HepG2 (cell line): ENCODE results near the gene TMEM167B. TPM values are rescaled to one million over a fixed set of nuclear protein-coding genes. Genes with fewer than 3 reads are reported as not detected.

Experiments
- ATF4 ChIP-seq, 2 experiments: fragments of 450-650 bp in 1 of 2; sonication (generic) in 1 of 2; formaldehyde crosslinking; IDR thresholded peaks; 2 replicates each; pipeline versions ENCODE4 v1.5.0 to v1.8.0; 2020 to 2022; ENCODE audit warnings: mild to moderate bottlenecking in 1 of 2, missing genetic modification reagents in 1 of 2
- CBX2 ChIP-seq, 2 experiments: fragments of 200-600 bp in 1 of 2; sonication (generic); formaldehyde crosslinking in 1 of 2; IDR thresholded peaks; 2 replicates each; pipeline versions ENCODE4 v1.7.0 to v1.8.1; 2018 to 2022; ENCODE audit warnings: low read depth in 2 of 2, low read length in 1 of 2, mild to moderate bottlenecking in 1 of 2, missing genetic modification reagents in 1 of 2
- CHD2 ChIP-seq: IDR thresholded peaks from 2 replicates; pipeline ENCODE4 v1.6.1; 2011; ENCODE audit warnings: low read depth, low read length, improper control_type of control experiment
- DMTF1 ChIP-seq: sonication (generic); formaldehyde crosslinking; IDR thresholded peaks from 2 replicates; pipeline ENCODE4 v1.4.0; 2020; ENCODE audit warnings: mild to moderate bottlenecking, missing genetic modification reagents
- GATAD2A ChIP-seq: IDR thresholded peaks from 2 replicates; pipeline ENCODE4 v1.6.1; 2016
- GFI1 ChIP-seq: sonication (generic); formaldehyde crosslinking; IDR thresholded peaks from 2 replicates; pipeline ENCODE4 v1.5.0; 2020; ENCODE audit warnings: missing genetic modification reagents, mild to moderate bottlenecking, borderline replicate concordance
- HDAC1 ChIP-seq: sonication (generic); formaldehyde crosslinking; IDR thresholded peaks from 2 replicates; pipeline ENCODE4 v1.5.1; 2020; ENCODE audit warnings: mild to moderate bottlenecking, missing genetic modification reagents
- HMG20B ChIP-seq: conservative IDR thresholded peaks from 2 replicates; pipeline ENCODE4 v1.6.1; 2016; ENCODE audit warnings: missing genetic modification reagents, missing compliant biosample characterization
- HNRNPK ChIP-seq: fragments of 200-400 bp; formaldehyde crosslinking; IDR thresholded peaks from 2 replicates; pipeline ENCODE4 v1.6.1; 2018; ENCODE audit warnings: low read length, low read depth, moderate library complexity, mild to moderate bottlenecking; ENCODE audit not compliant: poor library complexity, severe bottlenecking
- KMT2B ChIP-seq: IDR thresholded peaks from 2 replicates; pipeline ENCODE4 v1.6.1; 2016; ENCODE audit warnings: missing genetic modification reagents, missing compliant biosample characterization
- MTF2 ChIP-seq: sonication (generic); formaldehyde crosslinking; IDR thresholded peaks from 2 replicates; pipeline ENCODE4 v1.5.0; 2020; ENCODE audit warnings: missing genetic modification reagents, borderline replicate concordance
- PPARG ChIP-seq: conservative IDR thresholded peaks from 2 replicates; pipeline ENCODE4 v1.6.1; 2016; ENCODE audit warnings: missing biosample characterization, missing genetic modification reagents
- RAD51 ChIP-seq: fragments of 450-650 bp; IDR thresholded peaks from 2 replicates; pipeline ENCODE4 v1.6.1; 2016; ENCODE audit warnings: borderline replicate concordance
- RFXAP ChIP-seq: sonication (generic); formaldehyde crosslinking; IDR thresholded peaks from 2 replicates; pipeline ENCODE4 v1.4.0; 2020; ENCODE audit warnings: missing genetic modification reagents, borderline replicate concordance
- TGIF2 ChIP-seq: IDR thresholded peaks from 2 replicates; pipeline ENCODE4 v1.6.1; 2016; ENCODE audit warnings: control low read depth, missing compliant biosample characterization
- TRIM24 ChIP-seq: sonication (generic); formaldehyde crosslinking; IDR thresholded peaks from 2 replicates; pipeline ENCODE4 v1.8.0; 2022; ENCODE audit warnings: mild to moderate bottlenecking, missing genetic modification reagents
- ZBTB38 ChIP-seq: sonication (generic); formaldehyde crosslinking; IDR thresholded peaks from 2 replicates; pipeline ENCODE4 v1.5.1; 2020; ENCODE audit warnings: mild to moderate bottlenecking, missing genetic modification reagents
- ZFP1 ChIP-seq: IDR thresholded peaks from 2 replicates; pipeline ENCODE4 v1.6.1; 2016
- ZFP36L1 ChIP-seq: sonication (generic); formaldehyde crosslinking; IDR thresholded peaks from 2 replicates; pipeline ENCODE4 v1.8.0; 2022; ENCODE audit warnings: mild to moderate bottlenecking, missing genetic modification reagents, moderate library complexity
- ZNF180 ChIP-seq: sonication (generic); formaldehyde crosslinking; IDR thresholded peaks from 2 replicates; pipeline ENCODE4 v1.4.0; 2020; ENCODE audit warnings: low read depth, missing genetic modification reagents, borderline replicate concordance
- ZNF251 ChIP-seq: sonication (generic); formaldehyde crosslinking; IDR thresholded peaks from 2 replicates; pipeline ENCODE4 v1.9.0; 2021; ENCODE audit warnings: mild to moderate bottlenecking, missing genetic modification reagents
- ZNF326 ChIP-seq: sonication (generic); formaldehyde crosslinking; IDR thresholded peaks from 2 replicates; pipeline ENCODE4 v1.4.0; 2020; ENCODE audit warnings: missing genetic modification reagents, borderline replicate concordance
- ZNF557 ChIP-seq: sonication (generic); formaldehyde crosslinking; IDR thresholded peaks from 2 replicates; pipeline ENCODE4 v1.4.0; 2020; ENCODE audit warnings: missing genetic modification reagents
- ZNF564 ChIP-seq: sonication (generic); formaldehyde crosslinking; IDR thresholded peaks from 2 replicates; pipeline ENCODE4 v1.8.1; 2023; ENCODE audit warnings: mild to moderate bottlenecking, missing genetic modification reagents
- ZNF674 ChIP-seq: sonication (generic); formaldehyde crosslinking; IDR thresholded peaks from 2 replicates; pipeline ENCODE4 v1.5.0; 2020; ENCODE audit warnings: low read depth, mild to moderate bottlenecking, missing genetic modification reagents
- ZNF720 ChIP-seq: sonication (generic); formaldehyde crosslinking; IDR thresholded peaks from 2 replicates; pipeline ENCODE4 v1.4.0; 2020; ENCODE audit warnings: missing genetic modification reagents
- ZZZ3 ChIP-seq: sonication (generic); formaldehyde crosslinking; IDR thresholded peaks from 2 replicates; pipeline ENCODE4 v1.4.0; 2020; ENCODE audit warnings: missing genetic modification reagents, mild to moderate bottlenecking, borderline replicate concordance
- polyA plus RNA-seq, 8 experiments: library from polyadenylated mRNA; depleted of rRNA in 3 of 8; stranded (reverse) in 7 of 8; unstranded in 1 of 8; fragments of >200 nt; fragmentation: Illumina TruSeq in 4 of 8; extraction: Trizol in 4 of 8; gene quantifications; 2 replicates each; pipeline versions ENCODE4 v1.2.1 to v1.2.3, GENCODE V29; 2011 to 2016; ENCODE audit warnings: low read depth in 4 of 8, missing spikeins in 1 of 8, mixed read lengths in 1 of 8; ENCODE audit not compliant: insufficient read depth in 1 of 8
- total RNA-seq, 5 experiments: library from RNA; depleted of rRNA; stranded (reverse); fragments of >200 nt; fragmentation: Illumina TruSeq; extraction: Trizol; gene quantifications; 2 replicates each; pipeline ENCODE4 v1.2.3, GENCODE V29; 2016; ENCODE audit warnings: low read depth in 1 of 5
- TF ChIP-seq, protein P1 (sequence below): sonication (generic); formaldehyde crosslinking; IDR thresholded peaks from 2 replicates; pipeline ENCODE4 v1.5.0; 2020; ENCODE audit warnings: mild to moderate bottlenecking, low read depth, missing genetic modification reagents, borderline replicate concordance

TMEM167B gene
- total and polyA plus RNA-seq, 2 of the 13 experiments (the other 11 are each of a cell fraction or from before 2014, with no cell fraction given) = 9.5 to 22.4 TPM

DNA sequence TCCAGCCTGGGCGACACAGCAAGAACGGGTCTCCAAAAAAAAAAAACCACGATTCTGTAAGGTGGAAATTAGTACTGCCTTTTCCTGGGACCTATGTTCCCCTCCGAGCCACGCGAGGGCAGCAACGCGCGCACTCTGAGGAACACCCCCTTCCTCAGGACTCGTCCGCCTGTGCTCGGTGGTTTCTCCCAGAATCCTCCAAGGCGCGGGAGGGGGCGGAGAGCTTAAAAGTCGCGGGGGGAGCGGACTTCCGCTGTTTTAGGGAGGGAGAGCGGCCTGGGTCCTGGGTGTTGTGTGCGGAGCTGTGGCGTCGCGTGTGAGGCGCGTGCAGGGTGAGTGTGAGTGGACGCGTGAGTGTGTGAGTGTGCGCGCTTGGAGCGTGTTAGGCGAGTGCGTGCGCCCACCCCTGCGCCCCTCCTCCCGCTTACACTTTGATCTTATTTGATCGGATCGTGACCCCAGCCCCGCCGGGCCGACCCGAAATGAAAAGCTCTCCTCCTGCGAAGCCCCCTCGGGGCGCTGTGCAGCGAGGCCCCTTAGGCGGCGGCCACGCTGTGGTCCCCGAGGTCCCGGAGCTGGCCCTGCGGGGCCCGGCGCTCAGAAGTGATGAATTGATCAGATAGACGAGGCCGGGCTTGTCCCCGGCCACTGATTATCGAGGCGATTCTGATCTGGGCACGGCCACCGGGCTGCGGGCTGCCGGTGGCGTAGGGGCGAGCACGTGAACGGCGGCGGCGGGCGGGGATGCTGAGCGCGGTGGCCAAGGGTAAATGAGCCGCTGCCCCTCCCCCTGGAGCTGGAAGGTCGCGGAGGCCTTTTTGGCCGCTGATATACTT lies 9.6 kb downstream of the TMEM167B start (continued):
- TF ChIP-seq ZNF720 (CRISPR knock-in tag) (no peak), DMTF1 (CRISPR knock-in tag) (no peak), ZNF564 (CRISPR knock-in tag) (peak; percentile 93), GATAD2A (CRISPR knock-in tag) (peak; percentile 79), MTF2 (CRISPR knock-in tag) (peak; percentile 73), RFXAP (CRISPR knock-in tag) (peak; percentile 86), TGIF2 (peak; percentile 79; the same call in 1 of the 2 replicates), ZNF674 (CRISPR knock-in tag) (no peak), PPARG (CRISPR knock-in tag) (peak; percentile 39; the same call in 1 of the 2 replicates), GFI1 (peak; percentile 58; the same call in 1 of the 2 replicates), ZNF180 (CRISPR knock-in tag) (no peak), ZBTB38 (CRISPR knock-in tag) (peak; percentile 92), TRIM24 (CRISPR knock-in tag) (peak; percentile 76; the same call in 1 of the 2 replicates), ZNF251 (peak; percentile 83), KMT2B (peak; percentile 94), HMG20B (CRISPR knock-in tag) (0 out of 2 replicates have a peak, but pooled peaks have one; percentile 16), RAD51 (no peak), ZFP36L1 (CRISPR knock-in tag) (peak; percentile 88), CBX2 (IDR thresholded peaks at IDR 0.05; ENCODE audit: low read depth, low read length) (no peak), CBX2 (CRISPR knock-in tag; IDR thresholded peaks at IDR 0.05; ENCODE audit: low read depth) (0 out of 2 replicates have a peak, but pooled peaks have one; percentile 41), HNRNPK (peak; percentile 79), ZNF326 (CRISPR knock-in tag) (no peak), ZZZ3 (CRISPR knock-in tag) (peak; percentile 94), HDAC1 (CRISPR knock-in tag) (peak; percentile 71; the same call in 1 of the 2 replicates), ATF4 (CRISPR knock-in tag; IDR thresholded peaks at IDR 0.05) (peak in 1 of 2 experiments; percentile 72; a peak in 2 of 4 replicates), ZFP1 (CRISPR knock-in tag) (peak; percentile 73; the same call in 1 of the 2 replicates), ZNF557 (CRISPR knock-in tag) (no peak; the same call in 1 of the 2 replicates), CHD2 (peak; percentile 60)
- TF ChIP-seq, protein P1, sequence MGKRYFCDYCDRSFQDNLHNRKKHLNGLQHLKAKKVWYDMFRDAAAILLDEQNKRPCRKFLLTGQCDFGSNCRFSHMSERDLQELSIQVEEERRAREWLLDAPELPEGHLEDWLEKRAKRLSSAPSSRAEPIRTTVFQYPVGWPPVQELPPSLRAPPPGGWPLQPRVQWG = no peak
